ENCODE results near the gene GALNT8.

The GALNT8 gene

DNA sequence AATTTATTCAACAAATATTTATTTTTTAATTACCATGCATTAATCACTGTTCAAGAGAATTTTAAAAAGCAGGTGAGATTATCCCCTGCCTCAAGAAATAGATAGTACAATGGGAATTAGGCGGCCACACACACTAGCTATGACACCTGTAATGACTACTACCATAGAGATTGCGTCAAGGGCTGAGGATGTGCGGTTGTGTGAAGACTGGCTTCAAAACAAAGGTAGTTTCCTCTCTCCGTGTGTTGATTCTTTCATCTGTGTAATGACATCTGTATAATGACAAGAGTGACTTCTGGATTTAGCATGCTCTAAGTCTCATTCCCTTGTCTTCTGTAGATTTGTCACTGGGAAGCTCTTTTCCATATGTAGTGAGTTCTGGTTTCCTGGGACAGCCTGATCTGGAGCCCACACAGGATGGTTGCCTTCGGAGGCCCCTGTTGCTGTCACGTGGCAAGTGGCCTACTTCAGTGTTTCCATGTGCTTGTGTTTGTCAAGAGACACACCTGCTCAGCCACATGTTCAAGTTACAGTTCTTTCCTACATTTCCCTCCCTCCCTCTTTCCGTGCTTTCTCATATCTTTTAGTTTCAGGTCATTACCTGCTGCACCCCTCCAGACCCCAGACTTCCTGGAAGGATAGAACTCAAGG is 64.3 kb downstream of the GALNT8 start:
- TF ChIP-seq RARB (CRISPR knock-in tag; IDR thresholded peaks at IDR 0.05) (no peak), GLIS3 (CRISPR knock-in tag; IDR thresholded peaks at IDR 0.05) (no peak), ARNTL (CRISPR knock-in tag; IDR thresholded peaks at IDR 0.05; ENCODE audit: borderline replicate concordance, low read depth) (no peak), BACH2 (CRISPR knock-in tag; IDR thresholded peaks at IDR 0.05; ENCODE audit: borderline replicate concordance) (no peak), TCF4 (CRISPR knock-in tag; IDR thresholded peaks at IDR 0.05; ENCODE audit: borderline replicate concordance) (no peak), ZFP3 (CRISPR knock-in tag; IDR thresholded peaks at IDR 0.05) (no peak), ISL1 (CRISPR knock-in tag; IDR thresholded peaks at IDR 0.05) (no peak), ZNF70 (CRISPR knock-in tag; IDR thresholded peaks at IDR 0.05) (no peak), ZC3H10 (CRISPR knock-in tag; IDR thresholded peaks at IDR 0.05) (no peak), CSDC2 (CRISPR knock-in tag; IDR thresholded peaks at IDR 0.05) (no peak), ZFP30 (CRISPR knock-in tag; IDR thresholded peaks at IDR 0.05) (no peak), ESRRG (CRISPR knock-in tag; IDR thresholded peaks at IDR 0.05) (no peak), OSR1 (CRISPR knock-in tag; IDR thresholded peaks at IDR 0.05) (no peak), ZNF8 (CRISPR knock-in tag; IDR thresholded peaks at IDR 0.05) (no peak), TOX (CRISPR knock-in tag; IDR thresholded peaks at IDR 0.05; ENCODE audit: borderline replicate concordance) (no peak)
- TF ChIP-seq, protein P1, sequence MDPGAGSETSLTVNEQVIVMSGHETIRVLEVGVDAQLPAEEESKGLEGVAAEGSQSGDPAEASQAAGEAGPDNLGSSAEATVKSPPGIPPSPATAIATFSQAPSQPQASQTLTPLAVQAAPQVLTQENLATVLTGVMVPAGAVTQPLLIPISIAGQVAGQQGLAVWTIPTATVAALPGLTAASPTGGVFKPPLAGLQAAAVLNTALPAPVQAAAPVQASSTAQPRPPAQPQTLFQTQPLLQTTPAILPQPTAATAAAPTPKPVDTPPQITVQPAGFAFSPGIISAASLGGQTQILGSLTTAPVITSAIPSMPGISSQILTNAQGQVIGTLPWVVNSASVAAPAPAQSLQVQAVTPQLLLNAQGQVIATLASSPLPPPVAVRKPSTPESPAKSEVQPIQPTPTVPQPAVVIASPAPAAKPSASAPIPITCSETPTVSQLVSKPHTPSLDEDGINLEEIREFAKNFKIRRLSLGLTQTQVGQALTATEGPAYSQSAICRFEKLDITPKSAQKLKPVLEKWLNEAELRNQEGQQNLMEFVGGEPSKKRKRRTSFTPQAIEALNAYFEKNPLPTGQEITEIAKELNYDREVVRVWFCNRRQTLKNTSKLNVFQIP (CRISPR knock-in tag; IDR thresholded peaks at IDR 0.05; ENCODE audit: borderline replicate concordance, low read depth) = no peak
- TF ChIP-seq, protein P2, sequence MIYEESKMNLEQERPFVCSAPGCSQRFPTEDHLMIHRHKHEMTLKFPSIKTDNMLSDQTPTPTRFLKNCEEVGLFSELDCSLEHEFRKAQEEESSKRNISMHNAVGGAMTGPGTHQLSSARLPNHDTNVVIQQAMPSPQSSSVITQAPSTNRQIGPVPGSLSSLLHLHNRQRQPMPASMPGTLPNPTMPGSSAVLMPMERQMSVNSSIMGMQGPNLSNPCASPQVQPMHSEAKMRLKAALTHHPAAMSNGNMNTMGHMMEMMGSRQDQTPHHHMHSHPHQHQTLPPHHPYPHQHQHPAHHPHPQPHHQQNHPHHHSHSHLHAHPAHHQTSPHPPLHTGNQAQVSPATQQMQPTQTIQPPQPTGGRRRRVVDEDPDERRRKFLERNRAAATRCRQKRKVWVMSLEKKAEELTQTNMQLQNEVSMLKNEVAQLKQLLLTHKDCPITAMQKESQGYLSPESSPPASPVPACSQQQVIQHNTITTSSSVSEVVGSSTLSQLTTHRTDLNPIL (CRISPR knock-in tag; IDR thresholded peaks at IDR 0.05; ENCODE audit: low read depth) = no peak
- TF ChIP-seq, protein P3, sequence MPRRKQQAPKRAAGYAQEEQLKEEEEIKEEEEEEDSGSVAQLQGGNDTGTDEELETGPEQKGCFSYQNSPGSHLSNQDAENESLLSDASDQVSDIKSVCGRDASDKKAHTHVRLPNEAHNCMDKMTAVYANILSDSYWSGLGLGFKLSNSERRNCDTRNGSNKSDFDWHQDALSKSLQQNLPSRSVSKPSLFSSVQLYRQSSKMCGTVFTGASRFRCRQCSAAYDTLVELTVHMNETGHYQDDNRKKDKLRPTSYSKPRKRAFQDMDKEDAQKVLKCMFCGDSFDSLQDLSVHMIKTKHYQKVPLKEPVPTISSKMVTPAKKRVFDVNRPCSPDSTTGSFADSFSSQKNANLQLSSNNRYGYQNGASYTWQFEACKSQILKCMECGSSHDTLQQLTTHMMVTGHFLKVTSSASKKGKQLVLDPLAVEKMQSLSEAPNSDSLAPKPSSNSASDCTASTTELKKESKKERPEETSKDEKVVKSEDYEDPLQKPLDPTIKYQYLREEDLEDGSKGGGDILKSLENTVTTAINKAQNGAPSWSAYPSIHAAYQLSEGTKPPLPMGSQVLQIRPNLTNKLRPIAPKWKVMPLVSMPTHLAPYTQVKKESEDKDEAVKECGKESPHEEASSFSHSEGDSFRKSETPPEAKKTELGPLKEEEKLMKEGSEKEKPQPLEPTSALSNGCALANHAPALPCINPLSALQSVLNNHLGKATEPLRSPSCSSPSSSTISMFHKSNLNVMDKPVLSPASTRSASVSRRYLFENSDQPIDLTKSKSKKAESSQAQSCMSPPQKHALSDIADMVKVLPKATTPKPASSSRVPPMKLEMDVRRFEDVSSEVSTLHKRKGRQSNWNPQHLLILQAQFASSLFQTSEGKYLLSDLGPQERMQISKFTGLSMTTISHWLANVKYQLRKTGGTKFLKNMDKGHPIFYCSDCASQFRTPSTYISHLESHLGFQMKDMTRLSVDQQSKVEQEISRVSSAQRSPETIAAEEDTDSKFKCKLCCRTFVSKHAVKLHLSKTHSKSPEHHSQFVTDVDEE (CRISPR knock-in tag; IDR thresholded peaks at IDR 0.05) = no peak
- TF ChIP-seq, protein P4, sequence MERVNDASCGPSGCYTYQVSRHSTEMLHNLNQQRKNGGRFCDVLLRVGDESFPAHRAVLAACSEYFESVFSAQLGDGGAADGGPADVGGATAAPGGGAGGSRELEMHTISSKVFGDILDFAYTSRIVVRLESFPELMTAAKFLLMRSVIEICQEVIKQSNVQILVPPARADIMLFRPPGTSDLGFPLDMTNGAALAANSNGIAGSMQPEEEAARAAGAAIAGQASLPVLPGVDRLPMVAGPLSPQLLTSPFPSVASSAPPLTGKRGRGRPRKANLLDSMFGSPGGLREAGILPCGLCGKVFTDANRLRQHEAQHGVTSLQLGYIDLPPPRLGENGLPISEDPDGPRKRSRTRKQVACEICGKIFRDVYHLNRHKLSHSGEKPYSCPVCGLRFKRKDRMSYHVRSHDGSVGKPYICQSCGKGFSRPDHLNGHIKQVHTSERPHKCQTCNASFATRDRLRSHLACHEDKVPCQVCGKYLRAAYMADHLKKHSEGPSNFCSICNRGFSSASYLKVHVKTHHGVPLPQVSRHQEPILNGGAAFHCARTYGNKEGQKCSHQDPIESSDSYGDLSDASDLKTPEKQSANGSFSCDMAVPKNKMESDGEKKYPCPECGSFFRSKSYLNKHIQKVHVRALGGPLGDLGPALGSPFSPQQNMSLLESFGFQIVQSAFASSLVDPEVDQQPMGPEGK (CRISPR knock-in tag; IDR thresholded peaks at IDR 0.05; ENCODE audit: borderline replicate concordance) = no peak

DNA sequence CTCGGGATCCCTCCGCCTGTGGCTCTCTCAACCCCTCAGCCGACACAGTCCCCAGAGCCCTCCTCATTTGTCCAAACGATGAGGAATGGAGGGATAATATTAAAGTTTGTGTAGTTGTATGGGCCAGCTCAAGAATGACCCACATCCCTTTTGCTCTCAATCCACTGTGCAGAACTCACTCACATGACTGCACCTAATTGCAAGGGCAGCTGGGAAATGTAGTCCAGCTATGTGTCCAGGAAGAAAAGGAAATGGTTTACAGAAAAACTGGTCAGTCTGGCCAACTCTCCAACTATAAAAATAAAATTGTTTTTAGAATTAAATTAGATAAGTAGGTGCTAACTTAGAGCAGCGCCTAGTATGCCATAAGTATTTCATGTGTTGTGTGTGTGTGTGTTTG is 66.6 kb downstream of the GALNT8 start:
- ATAC-seq = no peak
- TF ChIP-seq ZFP3 (CRISPR knock-in tag; IDR thresholded peaks at IDR 0.05) = no peak
- TF ChIP-seq, protein P4 (CRISPR knock-in tag; IDR thresholded peaks at IDR 0.05; ENCODE audit: borderline replicate concordance) = no peak
- TF ChIP-seq PPARA (CRISPR knock-in tag; IDR thresholded peaks at IDR 0.05; ENCODE audit: borderline replicate concordance) = no peak
- TF ChIP-seq, protein P1 (CRISPR knock-in tag; IDR thresholded peaks at IDR 0.05; ENCODE audit: borderline replicate concordance, low read depth) = no peak
- no peak for TF ChIP-seq CSDC2 (CRISPR knock-in tag; IDR thresholded peaks at IDR 0.05)
- no peak for TF ChIP-seq GLIS3 (CRISPR knock-in tag; IDR thresholded peaks at IDR 0.05)
- TF ChIP-seq ZNF8 (CRISPR knock-in tag; IDR thresholded peaks at IDR 0.05) = no peak
- TF ChIP-seq TOX (CRISPR knock-in tag; IDR thresholded peaks at IDR 0.05; ENCODE audit: borderline replicate concordance) = no peak
- TF ChIP-seq, protein P3 (CRISPR knock-in tag; IDR thresholded peaks at IDR 0.05) = no peak
- TF ChIP-seq OSR1 (CRISPR knock-in tag; IDR thresholded peaks at IDR 0.05) = no peak
- TF ChIP-seq RARB (CRISPR knock-in tag; IDR thresholded peaks at IDR 0.05) = no peak
- no peak for TF ChIP-seq ISL1 (CRISPR knock-in tag; IDR thresholded peaks at IDR 0.05)
- TF ChIP-seq ZFP30 (CRISPR knock-in tag; IDR thresholded peaks at IDR 0.05) = no peak
- no peak for TF ChIP-seq ZNF70 (CRISPR knock-in tag; IDR thresholded peaks at IDR 0.05)
- no peak for TF ChIP-seq SNAI2 (CRISPR knock-in tag; IDR thresholded peaks at IDR 0.05)
- no peak for TF ChIP-seq TCF4 (CRISPR knock-in tag; IDR thresholded peaks at IDR 0.05; ENCODE audit: borderline replicate concordance)
- TF ChIP-seq ZNF565 (CRISPR knock-in tag; conservative IDR thresholded peaks at IDR 0.05; ENCODE audit: low read depth) = no peak
- TF ChIP-seq ESRRG (CRISPR knock-in tag; IDR thresholded peaks at IDR 0.05) = no peak

More for the DNA sequence above, 64.3 kb downstream of the GALNT8 start:
- ATAC-seq = no peak
